Hindlimb muscle (tissue), 1 donor: ENCODE results near the gene DLG4. TPM values are rescaled to one million over a fixed set of nuclear protein-coding genes. Genes with fewer than 3 reads are reported as not detected.

Source experiments
- DNase-seq: peaks from one replicate; pipeline ENCODE4 v3.0.0-alpha.2; 2013
- polyA plus RNA-seq: library from polyadenylated mRNA; unstranded; fragments of 120-200 nt; gene quantifications from one replicate; pipeline ENCODE4 v1.2.1, GENCODE V29; 2013; ENCODE audit not compliant: insufficient read length

DLG4 gene
- 18.6 TPM for polyA plus RNA-seq

GRCh38 chr17:7219812-7220592 lies at the start of gene DLG4, which contains the start of gene ACADVL:
Gene DLG4 (minus strand): TSS chr17:7219836.
Gene ACADVL (plus strand): TSS chr17:7219938. CDS start chr17:7219985, 47 bp downstream.
- DNase-seq, result peak; percentile 94

GRCh38 chr17:7266784-7267183 lies 47.1 kb upstream of the DLG4 start:
- no peak for DNase-seq

- DNase-seq, result no peak
Observed at GRCh38 chr17:7263801-7264078, 44.1 kb upstream of the DLG4 start.

- DNase-seq, result no peak
Observed at GRCh38 chr17:7262935-7263800, 43.5 kb upstream of the DLG4 start.

GRCh38 chr17:7262192-7262934 lies 42.7 kb upstream of the DLG4 start, which contains the start of gene CLDN7:
Gene CLDN7 (minus strand): TSS chr17:7262478. CDS start chr17:7262043, 435 bp downstream.
- no peak for DNase-seq

- DNase-seq, result no peak
Observed at GRCh38 chr17:7261379-7262191, 41.9 kb upstream of the DLG4 start.

GRCh38 chr17:7260651-7261378 lies 41.2 kb upstream of the DLG4 start:
- no peak for DNase-seq

GRCh38 chr17:7260151-7260550 lies 40.5 kb upstream of the DLG4 start:
- no peak for DNase-seq

DNA sequence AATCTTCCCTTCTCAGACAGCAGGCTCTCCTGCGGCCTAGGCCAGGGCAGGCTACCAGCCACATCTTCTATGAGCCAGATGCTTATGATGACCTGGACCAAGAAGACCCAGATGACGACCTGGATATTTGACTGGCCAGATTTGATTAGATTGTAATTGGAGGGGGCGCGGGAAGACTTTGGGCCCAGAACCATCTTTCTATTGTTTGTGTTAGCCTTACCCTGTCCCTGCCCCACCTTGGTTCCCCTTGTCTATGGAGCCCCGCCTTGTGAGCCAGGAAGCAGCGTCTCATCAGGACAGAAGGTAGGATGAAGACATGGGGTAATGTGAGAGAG lies 39.9 kb upstream of the DLG4 start:
- DNase-seq, result no peak

DNA sequence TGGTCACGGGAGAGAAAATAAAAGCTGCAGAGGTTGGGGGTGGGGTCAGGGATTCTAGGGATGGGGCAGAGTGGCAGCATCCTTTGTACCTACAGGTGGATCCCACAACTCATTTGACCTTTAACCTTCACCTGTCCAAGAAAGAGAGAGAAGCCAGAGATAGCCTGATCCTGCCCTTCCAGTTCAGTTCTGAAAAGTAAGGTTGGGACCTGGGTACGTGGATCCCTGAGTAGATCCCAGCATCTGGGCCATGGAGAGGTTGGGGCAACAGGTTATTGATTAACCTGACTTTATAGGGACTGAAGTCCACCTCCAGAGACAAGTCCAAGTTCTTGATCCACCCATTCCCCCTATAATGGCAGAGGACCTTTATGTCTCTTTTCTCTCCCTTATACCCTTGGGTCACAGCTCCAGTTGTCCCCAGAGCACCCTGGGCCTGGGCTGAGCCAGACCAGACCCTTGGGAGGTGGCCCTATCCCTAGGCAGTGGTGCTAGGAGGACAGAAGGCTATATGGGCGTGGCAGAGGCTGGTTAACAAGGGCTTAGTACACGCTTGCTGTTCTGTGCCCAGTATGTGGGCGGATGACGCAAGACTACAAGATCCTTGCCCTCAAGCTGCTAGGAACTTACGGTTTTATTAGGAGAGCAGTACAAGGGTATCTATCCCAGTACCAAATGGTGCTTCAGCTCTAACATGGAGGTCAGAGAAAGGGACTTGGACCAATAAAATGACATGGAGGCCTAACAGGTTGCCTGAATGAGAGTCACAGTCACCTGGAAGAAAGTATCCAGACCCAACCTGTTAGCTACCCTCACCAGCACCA lies 39.3 kb upstream of the DLG4 start:
- no peak for DNase-seq

DNA sequence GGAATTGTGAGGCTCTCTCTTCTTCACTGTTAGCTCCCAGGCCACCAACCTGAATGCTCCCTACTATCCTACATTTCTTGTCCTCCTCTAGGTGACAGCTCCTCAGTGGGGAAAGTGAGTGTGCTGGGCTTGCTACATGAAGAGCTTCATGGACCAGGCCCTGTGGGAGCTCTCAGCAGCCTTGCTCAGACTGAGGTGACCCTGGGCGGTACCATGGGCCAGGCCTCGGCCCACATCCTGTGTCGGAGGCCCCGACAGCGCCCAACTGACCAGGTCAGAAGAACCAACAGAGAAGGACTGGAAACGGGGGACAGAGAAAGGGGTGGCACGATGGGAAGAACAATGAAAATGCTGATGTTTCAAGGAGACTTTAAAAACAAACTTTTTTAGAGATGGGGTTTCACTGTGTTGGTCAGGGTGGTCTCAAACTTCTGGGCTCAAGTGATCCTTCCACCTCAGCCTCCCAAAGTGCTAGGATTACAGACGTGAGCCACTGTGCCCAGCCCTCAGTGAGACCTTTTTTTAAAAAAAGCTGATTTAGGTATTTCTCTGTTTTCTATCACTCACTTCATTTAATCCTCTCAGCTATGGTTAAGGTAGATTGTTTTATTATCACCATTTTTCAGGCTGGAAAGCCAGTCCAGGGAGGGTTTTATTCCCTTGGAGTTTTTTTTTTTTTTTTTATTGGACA lies 37.3 kb upstream of the DLG4 start:
- DNase-seq, result no peak

- no peak for DNase-seq
Observed at GRCh38 chr17:7254511-7254910, 34.9 kb upstream of the DLG4 start.

GRCh38 chr17:7253082-7253481 lies 33.4 kb upstream of the DLG4 start:
- DNase-seq, result no peak

DNA sequence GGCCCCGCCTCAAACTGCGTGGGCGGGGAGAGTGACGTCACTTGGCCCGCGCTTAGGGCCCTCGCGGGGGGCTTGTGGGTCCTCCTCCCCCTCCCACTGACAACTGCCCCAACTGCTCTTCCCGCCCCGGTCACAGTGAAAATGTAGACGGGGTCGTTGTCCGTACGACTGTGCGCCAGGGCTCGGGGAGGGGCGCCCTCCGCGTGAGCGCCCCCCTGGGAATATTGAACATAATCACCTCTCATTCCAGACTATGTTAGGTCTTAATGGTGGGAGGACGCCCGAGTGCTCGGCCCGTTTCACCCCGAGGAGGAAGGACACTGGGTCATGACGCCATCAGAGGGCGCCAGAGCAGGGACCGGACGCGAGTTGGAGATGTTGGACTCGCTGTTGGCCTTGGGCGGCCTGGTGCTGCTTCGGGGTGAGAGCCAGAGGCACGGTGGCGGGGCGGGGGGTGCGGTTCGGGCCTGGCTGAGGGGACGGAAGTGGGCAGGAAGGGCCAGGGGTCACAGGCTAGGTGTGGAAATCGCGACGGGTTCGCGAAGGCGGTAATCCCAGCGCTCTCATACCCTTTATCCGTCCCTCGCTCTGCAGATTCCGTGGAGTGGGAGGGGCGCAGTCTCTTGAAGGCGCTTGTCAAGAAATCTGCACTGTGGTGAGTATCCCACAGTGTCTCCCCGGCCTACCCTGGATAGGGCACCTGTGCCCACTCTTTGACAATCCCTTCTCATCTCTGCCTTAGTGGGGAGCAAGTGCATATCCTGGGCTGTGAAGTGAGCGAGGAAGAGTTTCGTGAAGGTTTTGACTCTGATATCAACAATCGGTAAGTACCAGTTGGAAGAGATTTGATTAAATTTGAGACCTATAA lies 32.8 kb upstream of the DLG4 start, which contains the start of gene ELP5:
TSS of gene ELP5 (plus strand) at position 40 of the 868 bp plus-strand sequence. CDS start at position 376, 336 bp downstream.
- DNase-seq, result peak; percentile 94

GRCh38 chr17:7251661-7252175 lies 32.1 kb upstream of the DLG4 start, which contains the start of gene CTDNEP1:
Gene CTDNEP1 (minus strand): TSS chr17:7251734. CDS start chr17:7251296, 438 bp downstream.
- peak; percentile 100 for DNase-seq

GRCh38 chr17:7250695-7251627 lies 31.3 kb upstream of the DLG4 start:
- DNase-seq, result no peak

- DNase-seq, result no peak
Observed at GRCh38 chr17:7249830-7250229, 30.2 kb upstream of the DLG4 start.
